Loucy (cell line): ENCODE measurements around the gene SRCIN1.

ENCODE experiments used
- H2AFZ ChIP-seq: fragments of 200-600 bp; sonication (generic); 2 replicates; pipeline ENCODE4 v1.6.0; 2016; ENCODE audit warnings: antibody characterized with exemption, mild to moderate bottlenecking, low read length, moderate library complexity
- H3F3A ChIP-seq: fragments of 200-600 bp; 2 replicates; pipeline ENCODE4 v1.6.0; 2016; ENCODE audit warnings: antibody characterized with exemption, low read depth, mild to moderate bottlenecking
- H3K27me3 ChIP-seq: fragments of 200-600 bp; sonication (generic); 2 replicates; pipeline ENCODE4 v1.6.1; 2014; ENCODE audit warnings: low read length, mild to moderate bottlenecking; ENCODE audit not compliant: insufficient read depth, poor library complexity, severe bottlenecking
- H3K36me3 ChIP-seq: fragments of 200-600 bp; sonication (generic); 2 replicates; pipeline ENCODE4 v1.6.1; 2016; ENCODE audit warnings: low read length; ENCODE audit not compliant: insufficient read depth
- H3K4me1 ChIP-seq: fragments of 200-600 bp; sonication (generic); 2 replicates; pipeline ENCODE4 v1.5.1; 2014; ENCODE audit warnings: low read length, mild to moderate bottlenecking; ENCODE audit not compliant: insufficient read depth, poor library complexity, severe bottlenecking
- H3K4me2 ChIP-seq: fragments of 200-600 bp; sonication (generic); 2 replicates; pipeline ENCODE4 v1.6.0; 2014; ENCODE audit warnings: antibody characterized with exemption, low read length, low read depth, mild to moderate bottlenecking; ENCODE audit not compliant: poor library complexity, severe bottlenecking
- H3K4me3 ChIP-seq: fragments of 200-600 bp; sonication (generic); 2 replicates; pipeline ENCODE4 v1.5.1; 2014; ENCODE audit warnings: low read length, mild to moderate bottlenecking, mixed read lengths; ENCODE audit not compliant: poor library complexity, severe bottlenecking
- H3K79me2 ChIP-seq: fragments of 200-600 bp; sonication (generic); 2 replicates; pipeline ENCODE4 v1.6.1; 2014; ENCODE audit warnings: low read length; ENCODE audit not compliant: insufficient read depth
- H3K9ac ChIP-seq: fragments of 200-600 bp; sonication (generic); 2 replicates; pipeline ENCODE4 v1.6.0; 2014; ENCODE audit warnings: mild to moderate bottlenecking, low read depth, low read length, moderate library complexity; ENCODE audit not compliant: poor library complexity, severe bottlenecking
- H3K9me2 ChIP-seq: fragments of 200-600 bp; sonication (generic); replicated peaks from 2 replicates; pipeline ENCODE4 v1.6.1; 2016; ENCODE audit warnings: low read depth, low read length, mixed read lengths
- H3K9me3 ChIP-seq: fragments of 200-600 bp; sonication (generic); 2 replicates; pipeline ENCODE4 v1.6.1; 2014; ENCODE audit warnings: mild to moderate bottlenecking, antibody characterized with exemption, low read length, low read depth; ENCODE audit not compliant: insufficient read depth
- H4K20me1 ChIP-seq: fragments of 200-600 bp; sonication (generic); 2 replicates; pipeline ENCODE4 v1.6.0; 2014; ENCODE audit warnings: antibody characterized with exemption, low read length, mild to moderate bottlenecking; ENCODE audit not compliant: insufficient read depth, poor library complexity, severe bottlenecking
- EZH2phosphoT487 ChIP-seq: fragments of 200-600 bp; IDR thresholded peaks from 2 replicates; pipeline ENCODE4 v1.6.1; 2018; ENCODE audit warnings: antibody characterized with exemption, mild to moderate bottlenecking, moderate library complexity, borderline replicate concordance
- TF ChIP-seq, protein P1 (sequence below): fragments of 200-600 bp; sonication (generic); conservative IDR thresholded peaks from 2 replicates; pipeline ENCODE4 v1.5.1; 2014; ENCODE audit warnings: mild to moderate bottlenecking, antibody characterized with exemption, low read length

SRCIN1 gene

GRCh38 chr17:38559051-38559879, 46.5 kb downstream of the SRCIN1 start:
- Histone ChIP-seq H3K36me3 (no peaks in the 10 kb centered on the region), H4K20me1 (no peaks in the 10 kb centered on the region), H3K9ac (peak overlapping the region; percentile 10), H3K9me3 (no peaks in the 10 kb centered on the region), H2AFZ (peak overlapping the region; percentile 87), H3K9me2 (no peaks in the 10 kb centered on the region), H3K4me1 (peaks cover 23% of the 10 kb centered on the region), H3F3A (no peaks in the 10 kb centered on the region), H3K79me2 (no peaks in the 10 kb centered on the region), H3K4me2 (peak overlapping the region; percentile 89), H3K4me3 (peak overlapping the region; percentile 74), H3K27me3 (no peaks in the 10 kb centered on the region)
- no peak for TF ChIP-seq EZH2phosphoT487
- TF ChIP-seq, protein P1, sequence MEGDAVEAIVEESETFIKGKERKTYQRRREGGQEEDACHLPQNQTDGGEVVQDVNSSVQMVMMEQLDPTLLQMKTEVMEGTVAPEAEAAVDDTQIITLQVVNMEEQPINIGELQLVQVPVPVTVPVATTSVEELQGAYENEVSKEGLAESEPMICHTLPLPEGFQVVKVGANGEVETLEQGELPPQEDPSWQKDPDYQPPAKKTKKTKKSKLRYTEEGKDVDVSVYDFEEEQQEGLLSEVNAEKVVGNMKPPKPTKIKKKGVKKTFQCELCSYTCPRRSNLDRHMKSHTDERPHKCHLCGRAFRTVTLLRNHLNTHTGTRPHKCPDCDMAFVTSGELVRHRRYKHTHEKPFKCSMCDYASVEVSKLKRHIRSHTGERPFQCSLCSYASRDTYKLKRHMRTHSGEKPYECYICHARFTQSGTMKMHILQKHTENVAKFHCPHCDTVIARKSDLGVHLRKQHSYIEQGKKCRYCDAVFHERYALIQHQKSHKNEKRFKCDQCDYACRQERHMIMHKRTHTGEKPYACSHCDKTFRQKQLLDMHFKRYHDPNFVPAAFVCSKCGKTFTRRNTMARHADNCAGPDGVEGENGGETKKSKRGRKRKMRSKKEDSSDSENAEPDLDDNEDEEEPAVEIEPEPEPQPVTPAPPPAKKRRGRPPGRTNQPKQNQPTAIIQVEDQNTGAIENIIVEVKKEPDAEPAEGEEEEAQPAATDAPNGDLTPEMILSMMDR = peak; percentile 43; the same call in 1 of the 2 replicates

GRCh38 chr17:38558728-38559050, 47.1 kb downstream of the SRCIN1 start:
- H3K9me2 ChIP-seq = no peaks in the 10 kb centered on the region
- peaks cover 23% of the 10 kb centered on the region for H3K4me1 ChIP-seq
- H3K36me3 ChIP-seq = no peaks in the 10 kb centered on the region
- H3K4me2 ChIP-seq = peak overlapping the region; percentile 89
- no peaks in the 10 kb centered on the region for H3F3A ChIP-seq
- H2AFZ ChIP-seq = peak overlapping the region; percentile 87
- no peaks in the 10 kb centered on the region for H3K27me3 ChIP-seq
- no peaks in the 10 kb centered on the region for H3K79me2 ChIP-seq
- no peaks in the 10 kb centered on the region for H3K9me3 ChIP-seq
- TF ChIP-seq, protein P1 = no peak
- TF ChIP-seq EZH2phosphoT487 = no peak
- H3K9ac ChIP-seq = peak overlapping the region; percentile 10
- peak overlapping the region; percentile 74 for H3K4me3 ChIP-seq
- no peaks in the 10 kb centered on the region for H4K20me1 ChIP-seq

DNA sequence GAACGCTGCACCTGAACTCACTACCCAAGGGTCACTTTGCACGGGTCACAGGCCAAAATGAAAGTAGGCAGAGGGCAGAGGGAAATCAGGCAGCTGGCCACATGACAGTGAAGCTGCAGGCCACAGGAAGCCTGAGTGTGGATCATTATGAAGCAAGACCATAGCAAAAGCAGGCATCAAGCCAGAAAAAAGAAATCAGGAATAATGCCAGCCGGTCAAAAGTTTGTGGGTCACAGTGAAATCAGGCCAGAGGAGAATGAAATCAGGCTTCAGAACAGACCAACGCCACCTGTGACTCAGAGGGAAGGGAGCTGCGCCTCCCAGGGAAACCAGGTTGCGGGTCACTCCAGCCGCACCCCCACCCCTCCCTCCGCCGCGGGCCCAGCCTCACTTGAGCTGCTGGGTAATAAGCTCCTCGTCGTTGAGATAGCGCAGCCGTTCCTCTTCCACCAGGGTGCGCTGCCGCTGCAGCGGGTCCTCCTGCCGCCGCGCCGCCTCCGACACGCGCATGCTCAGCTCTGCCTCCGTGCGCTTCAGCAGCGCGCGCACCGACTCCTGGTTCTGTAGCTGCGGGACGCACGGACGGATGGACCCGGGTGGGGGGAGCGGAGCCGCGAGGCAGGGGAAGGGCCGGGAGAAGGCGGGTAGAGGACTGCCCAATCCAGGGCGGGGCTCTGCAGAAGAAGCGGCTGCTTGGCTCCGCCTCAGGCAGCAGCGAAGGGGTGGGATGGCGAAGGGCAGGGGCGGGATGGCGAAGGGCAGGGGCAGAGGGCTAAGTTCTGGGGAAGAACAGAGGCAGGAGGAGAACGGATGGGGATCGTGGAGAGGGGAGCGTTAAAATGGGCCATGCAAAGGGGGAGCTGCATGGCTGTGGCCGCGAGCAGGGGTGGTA, 47.7 kb downstream of the SRCIN1 start:
- no peaks in the 10 kb centered on the region for H3F3A ChIP-seq
- no peaks in the 10 kb centered on the region for H3K27me3 ChIP-seq
- peaks cover 23% of the 10 kb centered on the region for H3K4me1 ChIP-seq
- peak overlapping the region; percentile 87 for H2AFZ ChIP-seq
- no peaks in the 10 kb centered on the region for H3K9me3 ChIP-seq
- peak overlapping the region; percentile 89 for H3K4me2 ChIP-seq
- no peaks in the 10 kb centered on the region for H3K36me3 ChIP-seq
- H3K4me3 ChIP-seq = peak overlapping the region; percentile 74
- H4K20me1 ChIP-seq = no peaks in the 10 kb centered on the region
- peak overlapping the region; percentile 10 for H3K9ac ChIP-seq
- H3K79me2 ChIP-seq = no peaks in the 10 kb centered on the region
- H3K9me2 ChIP-seq = no peaks in the 10 kb centered on the region
- TF ChIP-seq, protein P1 = peak; percentile 83
- TF ChIP-seq EZH2phosphoT487 = no peak
